SHP77 treated with DMSO at 0.1 percent for 48 hours (cell line): Measurements from ENCODE around the gene LAMTOR1.
A peak's percentile ranks its signal among the peaks of the same experiment; 100 is the strongest.

Source experiments
- DNase-seq: peaks from one replicate; lab custom pipeline; 2025; lab: John Stamatoyannopoulos, UW

Gene LAMTOR1

GRCh38 chr11:72081184-72081644 lies 21.9 kb downstream of the LAMTOR1 start:
- DNase-seq = no peak

- peak; percentile 100 for DNase-seq
These were observed 22.5 kb downstream of the LAMTOR1 start, which contains the start of the genes LRRC51 and NUMA1 for GRCh38 chr11:72080326-72081183. Gene LRRC51 (plus strand): TSS chr11:72080850. CDS start chr11:72089084, 8,234 bp downstream. Gene NUMA1 (minus strand): TSS chr11:72080542. CDS start chr11:72035943, 44,599 bp downstream.

- DNase-seq = no peak
These were observed 23.2 kb downstream of the LAMTOR1 start for GRCh38 chr11:72079819-72080325.

- no peak for DNase-seq
These were observed 24.6 kb downstream of the LAMTOR1 start for GRCh38 chr11:72078477-72078876.

- DNase-seq = no peak
These were observed 27.3 kb downstream of the LAMTOR1 start for GRCh38 chr11:72075756-72076155.

GRCh38 chr11:72075109-72075508 lies 28.0 kb downstream of the LAMTOR1 start:
- no peak for DNase-seq

- DNase-seq = no peak
These were observed 30.7 kb downstream of the LAMTOR1 start for GRCh38 chr11:72072348-72072747.

- DNase-seq = no peak
These were observed 32.6 kb downstream of the LAMTOR1 start for GRCh38 chr11:72070491-72070890.

GRCh38 chr11:72069787-72070251 lies 33.3 kb downstream of the LAMTOR1 start:
- no peak for DNase-seq

GRCh38 chr11:72069200-72069599 lies 33.9 kb downstream of the LAMTOR1 start:
- no peak for DNase-seq

GRCh38 chr11:72067676-72068075 lies 35.4 kb downstream of the LAMTOR1 start:
- DNase-seq = no peak

GRCh38 chr11:72067266-72067665 lies 35.8 kb downstream of the LAMTOR1 start:
- no peak for DNase-seq

GRCh38 chr11:72066855-72067254 lies 36.2 kb downstream of the LAMTOR1 start:
- DNase-seq = no peak

GRCh38 chr11:72061739-72062396 lies 41.2 kb downstream of the LAMTOR1 start:
- DNase-seq = no peak

GRCh38 chr11:72058416-72059034 lies 44.6 kb downstream of the LAMTOR1 start:
- DNase-seq = no peak

GRCh38 chr11:72048766-72049460 lies 54.2 kb downstream of the LAMTOR1 start:
- no peak for DNase-seq
